Ovary (tissue), 3 donors: ENCODE measurements around the gene DAZL.

Source experiments
- CTCF ChIP-seq, 3 donors: fragments of 450-650 bp in 2 of 3; fragments of 200-600 bp in 1 of 3; IDR thresholded peaks; one replicate each; pipeline versions ENCODE4 v1.5.1 to v1.8.0; 2016 to 2022; ENCODE audit warnings: antibody characterized with exemption in 3 of 3, mild to moderate bottlenecking in 1 of 3
- POLR2A ChIP-seq: fragments of 450-650 bp; IDR thresholded peaks from one replicate; pipeline ENCODE4 v1.6.1; 2017; ENCODE audit warnings: antibody characterized with exemption, mild to moderate bottlenecking, moderate library complexity
- donor health status: DM: no; HTN: no; CAD: no.

GRCh38 chr3:16587047-16587680 lies 18.1 kb downstream of the DAZL start:
- TF ChIP-seq CTCF (IDR thresholded peaks at IDR 0.05) (no peak), POLR2A (no peak)
